Keratinocyte (primary cell): ENCODE results near the gene ITIH3. TPM values are rescaled to one million over a fixed set of nuclear protein-coding genes. Genes with fewer than 3 reads are reported as not detected.

Experiments
- DNase-seq: peaks from one replicate; pipeline ENCODE4 v3.0.0-alpha.2; 2011; ENCODE audit warnings: low read depth, missing footprints, low spot score
- FAIRE-seq: peaks from 2 replicates; lab custom pipeline; 2011; peaks lifted over from hg19 to GRCh38; lab: Jason Lieb, UNC
- H2AFZ ChIP-seq: 2 replicates; pipeline ENCODE4 v1.6.0; 2012; ENCODE audit warnings: low read length, control low read depth, inconsistent platforms; ENCODE audit not compliant: control insufficient read depth
- H3K27ac ChIP-seq: 2 replicates; pipeline ENCODE4 v1.5.1; 2011; ENCODE audit warnings: low read length; ENCODE audit not compliant: control insufficient read depth, insufficient read depth
- H3K27me3 ChIP-seq: 3 replicates; pipeline ENCODE4 v1.6.0; 2011; ENCODE audit warnings: low read length; ENCODE audit not compliant: control insufficient read depth, insufficient read depth; ENCODE audit errors: extremely low read depth
- H3K36me3 ChIP-seq, 2 experiments: 2 replicates in 1 of 2; 3 replicates in 1 of 2; pipeline ENCODE4 v1.5.1; 2011; ENCODE audit warnings: low read length in 2 of 2, mild to moderate bottlenecking in 1 of 2; ENCODE audit not compliant: control insufficient read depth in 2 of 2, insufficient read depth in 2 of 2; ENCODE audit errors: extremely low read depth in 1 of 2
- H3K4me1 ChIP-seq: 3 replicates; pipeline ENCODE4 v1.5.1; 2011; ENCODE audit warnings: low read length; ENCODE audit not compliant: control insufficient read depth, insufficient read depth; ENCODE audit errors: extremely low read depth
- H3K4me2 ChIP-seq: 3 replicates; pipeline ENCODE4 v1.6.0; 2011; ENCODE audit warnings: low read depth, low read length; ENCODE audit not compliant: control insufficient read depth, insufficient read depth; ENCODE audit errors: extremely low read depth
- H3K4me3 ChIP-seq, 3 experiments: fragments of 200-600 bp in 1 of 3; sonication (generic) in 1 of 3; 2 replicates in 2 of 3; 3 replicates in 1 of 3; pipeline ENCODE4 v1.5.1; 2011 to 2016; ENCODE audit warnings: low read length in 3 of 3, mild to moderate bottlenecking in 3 of 3, control low read depth in 2 of 3, inconsistent platforms in 1 of 3, low read depth in 1 of 3, mixed read lengths in 1 of 3, mixed run types in 1 of 3, moderate library complexity in 1 of 3; ENCODE audit not compliant: control insufficient read depth in 2 of 3, insufficient read depth in 2 of 3; ENCODE audit errors: extremely low read depth in 1 of 3
- H3K79me2 ChIP-seq: 2 replicates; pipeline ENCODE4 v1.6.0; 2012; ENCODE audit warnings: low read length; ENCODE audit not compliant: control insufficient read depth, insufficient read depth
- H3K9ac ChIP-seq: 3 replicates; pipeline ENCODE4 v1.6.0; 2011; ENCODE audit warnings: low read length; ENCODE audit not compliant: control insufficient read depth, insufficient read depth; ENCODE audit errors: extremely low read depth
- H3K9me1 ChIP-seq: 3 replicates; pipeline ENCODE4 v1.6.0; 2011; ENCODE audit warnings: low read length; ENCODE audit not compliant: control insufficient read depth, insufficient read depth; ENCODE audit errors: extremely low read depth
- H3K9me3 ChIP-seq: 2 replicates; pipeline ENCODE4 v1.5.1; 2012; ENCODE audit warnings: low read depth, low read length; ENCODE audit not compliant: control insufficient read depth
- H4K20me1 ChIP-seq: 3 replicates; pipeline ENCODE4 v1.6.0; 2011; ENCODE audit warnings: low read length; ENCODE audit not compliant: control insufficient read depth, insufficient read depth; ENCODE audit errors: extremely low read depth
- EZH2 ChIP-seq: IDR thresholded peaks from one replicate; pipeline ENCODE4 v1.6.1; 2012; ENCODE audit warnings: inconsistent platforms, mild to moderate bottlenecking, low read length, moderate library complexity
- dilution Hi-C: fragments of 300-500 bp; cut with MboI; formaldehyde crosslinking; loops from one replicate; pipeline ENCODE4 v1.7.0; 2020; ENCODE audit warnings: low sequenced_read_pairs; ENCODE audit not compliant: extremely low pct_ligation_motif_present
- polyA plus RNA-seq, 5 experiments: library from polyadenylated mRNA; depleted of rRNA in 3 of 5; stranded (reverse) in 3 of 5; stranded (forward) in 1 of 5; unstranded in 1 of 5; fragments of >200 nt; gene quantifications; 1 replicate in 1 of 5; 2 replicates in 3 of 5; 3 replicates in 1 of 5; pipeline versions ENCODE4 v1.2.1 to v1.2.3, GENCODE V29; 2011 to 2012; ENCODE audit warnings: missing spikeins in 2 of 5, low read depth in 1 of 5, low replicate concordance in 1 of 5
- TF ChIP-seq, protein P1 (sequence below), 3 experiments: IDR thresholded peaks in 1 of 3; conservative IDR thresholded peaks in 1 of 3; optimal IDR thresholded peaks in 1 of 3; 2 replicates in 2 of 3; 3 replicates in 1 of 3; pipeline versions ENCODE3 to v1.5.1; 2011; ENCODE audit warnings: low read length in 3 of 3, mild to moderate bottlenecking in 3 of 3, moderate library complexity in 2 of 3, control low read depth in 1 of 3, inconsistent platforms in 1 of 3; ENCODE audit not compliant: insufficient read depth in 2 of 3; ENCODE audit errors: extremely low read depth in 1 of 3

The ITIH3 gene
- polyA plus RNA-seq, 1 donor (not counting 4 experiments of a cell fraction or from before 2014, with no cell fraction given), result not detected

DNA sequence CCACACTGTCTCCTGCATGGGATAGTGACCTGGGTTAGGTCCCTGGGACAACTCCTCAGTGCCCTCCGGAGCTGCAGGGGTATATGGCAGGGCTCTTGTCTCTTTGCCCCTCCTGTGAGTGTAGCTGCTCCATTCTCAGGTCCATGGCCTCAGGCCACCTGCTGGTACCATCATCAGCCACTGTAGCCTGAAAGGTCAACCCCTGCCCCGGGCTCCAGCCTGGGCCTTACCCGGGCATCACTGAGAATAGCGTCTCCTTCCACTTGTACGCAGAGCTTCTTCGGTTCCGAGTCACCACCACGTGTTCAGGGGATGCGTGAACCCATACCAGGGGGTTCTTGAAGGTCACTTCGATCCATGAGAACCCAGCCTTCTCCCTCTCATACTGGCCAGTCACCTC, 22.1 kb downstream of the ITIH3 start:
- Histone ChIP-seq H3K4me1 (no peaks in the 10 kb centered on the region), H4K20me1 (no peaks in the 10 kb centered on the region), H2AFZ (no peak overlapping the region), H3K9me3 (no peaks in the 10 kb centered on the region), H3K9me1 (no peaks in the 10 kb centered on the region), H3K27ac (no peak overlapping the region), H3K9ac (no peak overlapping the region), H3K27me3 (no peaks in the 10 kb centered on the region), H3K4me3 (no peak overlapping the region), H3K36me3 (no peaks in the 10 kb centered on the region), H3K4me2 (no peak overlapping the region), H3K79me2 (no peaks in the 10 kb centered on the region)
- no peak for FAIRE-seq
- DNase-seq, result no peak
- dilution Hi-C loops, result no loop called here
- TF ChIP-seq, protein P1, sequence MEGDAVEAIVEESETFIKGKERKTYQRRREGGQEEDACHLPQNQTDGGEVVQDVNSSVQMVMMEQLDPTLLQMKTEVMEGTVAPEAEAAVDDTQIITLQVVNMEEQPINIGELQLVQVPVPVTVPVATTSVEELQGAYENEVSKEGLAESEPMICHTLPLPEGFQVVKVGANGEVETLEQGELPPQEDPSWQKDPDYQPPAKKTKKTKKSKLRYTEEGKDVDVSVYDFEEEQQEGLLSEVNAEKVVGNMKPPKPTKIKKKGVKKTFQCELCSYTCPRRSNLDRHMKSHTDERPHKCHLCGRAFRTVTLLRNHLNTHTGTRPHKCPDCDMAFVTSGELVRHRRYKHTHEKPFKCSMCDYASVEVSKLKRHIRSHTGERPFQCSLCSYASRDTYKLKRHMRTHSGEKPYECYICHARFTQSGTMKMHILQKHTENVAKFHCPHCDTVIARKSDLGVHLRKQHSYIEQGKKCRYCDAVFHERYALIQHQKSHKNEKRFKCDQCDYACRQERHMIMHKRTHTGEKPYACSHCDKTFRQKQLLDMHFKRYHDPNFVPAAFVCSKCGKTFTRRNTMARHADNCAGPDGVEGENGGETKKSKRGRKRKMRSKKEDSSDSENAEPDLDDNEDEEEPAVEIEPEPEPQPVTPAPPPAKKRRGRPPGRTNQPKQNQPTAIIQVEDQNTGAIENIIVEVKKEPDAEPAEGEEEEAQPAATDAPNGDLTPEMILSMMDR (optimal IDR thresholded peaks at IDR 0.05 in 1 of 3, IDR thresholded peaks at IDR 0.05 in 1 of 3, conservative IDR thresholded peaks at IDR 0.05 in 1 of 3; ENCODE audit: extremely low read depth in 1 of 3, insufficient read depth in 2 of 3, low read length in 3 of 3), result no peak
- no peak for TF ChIP-seq EZH2

DNA sequence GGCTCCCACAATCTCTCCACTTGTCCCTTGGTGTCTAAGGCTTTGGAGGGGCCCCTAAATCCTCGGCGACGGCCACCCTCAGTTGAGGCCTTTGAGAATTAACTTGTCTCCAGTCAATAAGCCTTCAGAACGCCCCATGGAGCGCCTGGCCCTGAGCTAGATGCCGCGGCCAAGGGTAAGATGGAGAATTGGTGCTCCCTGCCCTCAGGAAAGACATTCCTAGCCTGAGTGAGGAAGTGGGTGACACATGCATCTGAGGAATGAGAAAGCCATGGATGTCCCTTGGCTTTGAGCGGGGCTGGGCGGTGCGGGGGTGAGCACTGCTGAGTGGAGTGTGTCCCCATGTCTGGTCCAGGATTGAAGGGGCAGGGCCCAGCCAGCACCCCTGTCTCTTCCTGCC, 22.6 kb downstream of the ITIH3 start:
- no peaks in the 10 kb centered on the region for H3K4me1 ChIP-seq
- no peak overlapping the region for H3K4me3 ChIP-seq
- no peak overlapping the region for H3K4me2 ChIP-seq
- H3K27ac ChIP-seq, result no peak overlapping the region
- DNase-seq (no peak), FAIRE-seq (no peak)
- H3K9ac ChIP-seq, result no peak overlapping the region
- no peak overlapping the region for H2AFZ ChIP-seq
- H3K79me2 ChIP-seq, result no peaks in the 10 kb centered on the region
- no peaks in the 10 kb centered on the region for H3K36me3 ChIP-seq
- dilution Hi-C loops, result no loop called here
- no peaks in the 10 kb centered on the region for H4K20me1 ChIP-seq
- no peaks in the 10 kb centered on the region for H3K9me1 ChIP-seq
- H3K27me3 ChIP-seq, result no peaks in the 10 kb centered on the region
- TF ChIP-seq EZH2, result no peak
- TF ChIP-seq, protein P1 (optimal IDR thresholded peaks at IDR 0.05 in 1 of 3, IDR thresholded peaks at IDR 0.05 in 1 of 3, conservative IDR thresholded peaks at IDR 0.05 in 1 of 3; ENCODE audit: extremely low read depth in 1 of 3, insufficient read depth in 2 of 3, low read length in 3 of 3), result no peak
- no peaks in the 10 kb centered on the region for H3K9me3 ChIP-seq
